ENCODE data around the gene COPZ2. TPM values are rescaled to one million over a fixed set of nuclear protein-coding genes. Genes with fewer than 3 reads are reported as not detected.

COPZ2 gene
- total and polyA plus RNA-seq, 4 donors: 59.9 to 108 (median 94.3) TPM

DNA sequence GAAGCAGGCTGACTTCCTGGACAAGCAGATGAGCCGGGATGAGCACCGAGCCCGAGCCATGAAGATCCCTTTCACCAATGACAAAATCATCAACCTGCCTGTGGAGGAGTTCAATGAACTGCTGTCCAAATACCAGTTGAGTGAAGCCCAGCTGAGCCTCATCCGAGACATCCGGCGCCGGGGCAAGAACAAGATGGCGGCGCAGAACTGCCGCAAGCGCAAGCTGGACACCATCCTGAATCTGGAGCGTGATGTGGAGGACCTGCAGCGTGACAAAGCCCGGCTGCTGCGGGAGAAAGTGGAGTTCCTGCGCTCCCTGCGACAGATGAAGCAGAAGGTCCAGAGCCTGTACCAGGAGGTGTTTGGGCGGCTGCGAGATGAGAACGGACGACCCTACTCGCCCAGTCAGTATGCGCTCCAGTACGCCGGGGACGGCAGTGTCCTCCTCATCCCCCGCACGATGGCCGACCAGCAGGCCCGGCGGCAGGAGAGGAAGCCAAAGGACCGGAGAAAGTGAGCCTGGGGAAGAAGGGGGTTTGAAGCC is 21.6 kb upstream of the COPZ2 start:
- 92% methylated on average over 32 of the region's 32 CpGs for WGBS, 2 donors
- intact Hi-C loops (cut with DNase I): no loop called here
- ATAC-seq (ENCODE audit: low FRiP score) (no peak), DNase-seq (no peak)
- Histone ChIP-seq H3K36me3 (ENCODE audit: control insufficient read depth in 1 of 2, insufficient read depth in 2 of 2, low read length in 1 of 2) (peaks cover 0 to 17% of the 10 kb centered on the region in 2 donors), H3K9me3 (ENCODE audit: control insufficient read depth, low read length) (no peaks in the 10 kb centered on the region), H3K27me3 (ENCODE audit: control insufficient read depth in 1 of 2, insufficient read depth in 2 of 2, low read length in 1 of 2) (no peaks in the 10 kb centered on the region), H3K4me3 (ENCODE audit: low read length in 2 of 2) (no peak overlapping the region), H3K4me1 (ENCODE audit: control insufficient read depth in 1 of 2, insufficient read depth in 2 of 2, low read length in 2 of 2) (no peaks in the 10 kb centered on the region), H3K27ac (ENCODE audit: low read depth in 1 of 2, low read length in 2 of 2) (no peak overlapping the region)

GRCh38 chr17:48058393-48059124 is 21.0 kb upstream of the COPZ2 start:
- no peak overlapping the region for H3K27ac ChIP-seq (ENCODE audit: low read depth in 1 of 2, low read length in 2 of 2)
- H3K4me1 ChIP-seq (ENCODE audit: control insufficient read depth in 1 of 2, insufficient read depth in 2 of 2, low read length in 2 of 2): peaks cover under 1 to 1% of the 10 kb centered on the region in 2 donors

DNA sequence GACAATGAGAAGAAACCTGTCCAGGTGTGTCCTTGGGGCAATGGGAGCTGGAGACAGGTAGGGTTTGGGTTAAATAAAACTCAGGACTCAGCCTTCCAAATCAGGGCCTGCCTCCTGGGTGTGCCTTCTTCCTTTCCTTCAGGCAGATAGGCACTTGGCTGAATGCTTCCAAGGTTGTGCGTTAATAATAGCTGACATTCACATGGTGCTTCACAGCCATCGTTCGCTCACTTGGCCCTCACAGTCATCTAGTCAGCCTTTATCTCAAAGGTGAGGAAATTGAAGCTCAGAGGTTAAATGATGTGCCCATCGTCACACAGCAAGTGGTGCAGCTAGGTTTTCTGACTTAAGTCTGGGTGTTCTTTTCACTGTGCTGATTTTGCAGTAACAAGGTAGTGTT is 20.0 kb upstream of the COPZ2 start:
- peaks cover 0 to 17% of the 10 kb centered on the region in 2 donors for H3K36me3 ChIP-seq (ENCODE audit: control insufficient read depth in 1 of 2, insufficient read depth in 2 of 2, low read length in 1 of 2)
- no peaks in the 10 kb centered on the region for H3K9me3 ChIP-seq (ENCODE audit: control insufficient read depth, low read length)
- intact Hi-C loops (cut with DNase I): no loop called here
- WGBS, 2 donors: 64 to 79% methylated on average over 4 of the region's 4 CpGs
- DNase-seq (no peak), ATAC-seq (ENCODE audit: low FRiP score) (no peak)
- H3K4me1 ChIP-seq (ENCODE audit: control insufficient read depth in 1 of 2, insufficient read depth in 2 of 2, low read length in 2 of 2): peaks cover 3 to 4% of the 10 kb centered on the region in 2 donors
- H3K27ac ChIP-seq (ENCODE audit: low read depth in 1 of 2, low read length in 2 of 2): no peak overlapping the region
- H3K27me3 ChIP-seq (ENCODE audit: control insufficient read depth in 1 of 2, insufficient read depth in 2 of 2, low read length in 1 of 2): no peaks in the 10 kb centered on the region
- H3K4me3 ChIP-seq (ENCODE audit: low read length in 2 of 2): no peak overlapping the region

More at GRCh38 chr17:48058393-48059124, 21.0 kb upstream of the COPZ2 start:
- 75 to 82% methylated on average over 11 of the region's 11 CpGs for WGBS, 2 donors
- intact Hi-C loops (cut with DNase I): no loop called here
- H3K27me3 ChIP-seq (ENCODE audit: control insufficient read depth in 1 of 2, insufficient read depth in 2 of 2, low read length in 1 of 2): no peaks in the 10 kb centered on the region
- no peak overlapping the region for H3K4me3 ChIP-seq (ENCODE audit: low read length in 2 of 2)
- no peaks in the 10 kb centered on the region for H3K9me3 ChIP-seq (ENCODE audit: control insufficient read depth, low read length)
- H3K36me3 ChIP-seq (ENCODE audit: control insufficient read depth in 1 of 2, insufficient read depth in 2 of 2, low read length in 1 of 2): peaks cover 0 to 17% of the 10 kb centered on the region in 2 donors
- DNase-seq (no peak), ATAC-seq (ENCODE audit: low FRiP score) (no peak)

- H3K4me3 ChIP-seq (ENCODE audit: low read length in 2 of 2): no peak overlapping the region
- peaks cover 0 to 16% of the 10 kb centered on the region in 2 donors for H3K36me3 ChIP-seq (ENCODE audit: control insufficient read depth in 1 of 2, insufficient read depth in 2 of 2, low read length in 1 of 2)
- H3K27ac ChIP-seq (ENCODE audit: low read depth in 1 of 2, low read length in 2 of 2): no peak overlapping the region
- ATAC-seq (ENCODE audit: low FRiP score): no peak
- no peak for DNase-seq
- H3K9me3 ChIP-seq (ENCODE audit: control insufficient read depth, low read length): no peaks in the 10 kb centered on the region
- H3K4me1 ChIP-seq (ENCODE audit: control insufficient read depth in 1 of 2, insufficient read depth in 2 of 2, low read length in 2 of 2): peaks cover 4 to 5% of the 10 kb centered on the region in 2 donors
- no peaks in the 10 kb centered on the region for H3K27me3 ChIP-seq (ENCODE audit: control insufficient read depth in 1 of 2, insufficient read depth in 2 of 2, low read length in 1 of 2)
- WGBS, 2 donors: 51 to 70% methylated on average over 2 of the region's 2 CpGs
- intact Hi-C loops (cut with DNase I): no loop called here
These were observed 19.3 kb upstream of the COPZ2 start for GRCh38 chr17:48056879-48057278.

- H3K36me3 ChIP-seq (ENCODE audit: control insufficient read depth in 1 of 2, insufficient read depth in 2 of 2, low read length in 1 of 2): peaks cover 0 to 14% of the 10 kb centered on the region in 2 donors
These were observed 18.7 kb upstream of the COPZ2 start for GRCh38 chr17:48056246-48056745.

GRCh38 chr17:48055531-48056245 is 18.1 kb upstream of the COPZ2 start:
- no peaks in the 10 kb centered on the region for H3K9me3 ChIP-seq (ENCODE audit: control insufficient read depth, low read length)
- no peak overlapping the region for H3K4me3 ChIP-seq (ENCODE audit: low read length in 2 of 2)
- 75 to 77% methylated on average over 5 of the region's 5 CpGs for WGBS, 2 donors
- intact Hi-C loops (cut with DNase I): no loop called here
- H3K27ac ChIP-seq (ENCODE audit: low read depth in 1 of 2, low read length in 2 of 2): no peak overlapping the region
- peaks cover 0 to 14% of the 10 kb centered on the region in 2 donors for H3K36me3 ChIP-seq (ENCODE audit: control insufficient read depth in 1 of 2, insufficient read depth in 2 of 2, low read length in 1 of 2)
- no peak for ATAC-seq (ENCODE audit: low FRiP score)
- DNase-seq: no peak
- no peaks in the 10 kb centered on the region for H3K27me3 ChIP-seq (ENCODE audit: control insufficient read depth in 1 of 2, insufficient read depth in 2 of 2, low read length in 1 of 2)
- peaks cover 5 to 11% of the 10 kb centered on the region in 2 donors for H3K4me1 ChIP-seq (ENCODE audit: control insufficient read depth in 1 of 2, insufficient read depth in 2 of 2, low read length in 2 of 2)

More at GRCh38 chr17:48056246-48056745, 18.7 kb upstream of the COPZ2 start:
- Histone ChIP-seq H3K9me3 (ENCODE audit: control insufficient read depth, low read length) (no peaks in the 10 kb centered on the region), H3K27ac (ENCODE audit: low read depth in 1 of 2, low read length in 2 of 2) (no peak overlapping the region), H3K4me1 (ENCODE audit: control insufficient read depth in 1 of 2, insufficient read depth in 2 of 2, low read length in 2 of 2) (peaks cover 5 to 8% of the 10 kb centered on the region in 2 donors), H3K4me3 (ENCODE audit: low read length in 2 of 2) (no peak overlapping the region), H3K27me3 (ENCODE audit: control insufficient read depth in 1 of 2, insufficient read depth in 2 of 2, low read length in 1 of 2) (no peaks in the 10 kb centered on the region)
- ATAC-seq (ENCODE audit: low FRiP score) (no peak), DNase-seq (no peak)
- intact Hi-C loops (cut with DNase I): no loop called here
- whole genome bisulfite sequencing, 2 donors: 93% methylated on average over 10 of the region's 10 CpGs

GRCh38 chr17:48054238-48055185 is 16.9 kb upstream of the COPZ2 start:
- ATAC-seq (ENCODE audit: low FRiP score) (peak; percentile 17), DNase-seq (peak; percentile 72 to 81)
- Histone ChIP-seq H3K4me1 (ENCODE audit: control insufficient read depth in 1 of 2, insufficient read depth in 2 of 2, low read length in 2 of 2) (peaks cover 5 to 11% of the 10 kb centered on the region in 2 donors), H3K4me3 (ENCODE audit: low read length in 2 of 2) (no peak overlapping the region), H3K36me3 (ENCODE audit: control insufficient read depth in 1 of 2, insufficient read depth in 2 of 2, low read length in 1 of 2) (peaks cover 0 to 12% of the 10 kb centered on the region in 2 donors), H3K27me3 (ENCODE audit: control insufficient read depth in 1 of 2, insufficient read depth in 2 of 2, low read length in 1 of 2) (no peaks in the 10 kb centered on the region), H3K27ac (ENCODE audit: low read depth in 1 of 2, low read length in 2 of 2) (peak overlapping the region in 1 of 2 donors; percentile 49), H3K9me3 (ENCODE audit: control insufficient read depth, low read length) (no peaks in the 10 kb centered on the region)
- 7 to 13% methylated on average over 29 to 34 of the region's 34 CpGs for WGBS, 2 donors
- intact Hi-C loops (cut with DNase I): no loop called here

- peaks cover 5 to 11% of the 10 kb centered on the region in 2 donors for H3K4me1 ChIP-seq (ENCODE audit: control insufficient read depth in 1 of 2, insufficient read depth in 2 of 2, low read length in 2 of 2)
- no peaks in the 10 kb centered on the region for H3K27me3 ChIP-seq (ENCODE audit: control insufficient read depth in 1 of 2, insufficient read depth in 2 of 2, low read length in 1 of 2)
- peaks cover 0 to 7% of the 10 kb centered on the region in 2 donors for H3K36me3 ChIP-seq (ENCODE audit: control insufficient read depth in 1 of 2, insufficient read depth in 2 of 2, low read length in 1 of 2)
- H3K9me3 ChIP-seq (ENCODE audit: control insufficient read depth, low read length): no peaks in the 10 kb centered on the region
- no peak for ATAC-seq (ENCODE audit: low FRiP score)
- H3K4me3 ChIP-seq (ENCODE audit: low read length in 2 of 2): no peak overlapping the region
- peak overlapping the region; percentile 46 to 49 for H3K27ac ChIP-seq (ENCODE audit: low read depth in 1 of 2, low read length in 2 of 2)
- intact Hi-C loops (cut with DNase I): no loop called here
- DNase-seq: no peak
- 9% methylated on average over 6 of the region's 6 CpGs for WGBS, 2 donors
These were observed 16.2 kb upstream of the COPZ2 start for GRCh38 chr17:48053758-48054237.

Measured in aorta (tissue), 5 donors.